Activated T-cell treated with anti-CD3 and anti-CD28 coated beads, Interleukin-2, amount 50 U/mL, for 48 hours (primary cell): ENCODE measurements around the gene ATP6V1B1.
A peak's percentile ranks its signal among the peaks of the same experiment; 100 is the strongest.

Experiments used
- DNase-seq, 2 experiments: peaks; one replicate each; pipeline ENCODE4 v3.0.0-alpha.2; 2020

ATP6V1B1 gene

GRCh38 chr2:70902067-70902442, 33.6 kb upstream of the ATP6V1B1 start:
- DNase-seq: no peak

- no peak for DNase-seq
Observed at GRCh38 chr2:70902579-70902978, 33.1 kb upstream of the ATP6V1B1 start.

GRCh38 chr2:70903171-70903570, 32.5 kb upstream of the ATP6V1B1 start:
- no peak for DNase-seq

- DNase-seq: no peak
Observed at GRCh38 chr2:70903641-70904340, 31.9 kb upstream of the ATP6V1B1 start.

- DNase-seq: no peak
Observed at GRCh38 chr2:70904371-70905216, 31.1 kb upstream of the ATP6V1B1 start.

- no peak for DNase-seq
Observed at GRCh38 chr2:70905443-70906421, 30.0 kb upstream of the ATP6V1B1 start.

- DNase-seq: no peak
Observed at GRCh38 chr2:70906439-70907005, 29.2 kb upstream of the ATP6V1B1 start.

- DNase-seq: no peak
Observed at GRCh38 chr2:70907130-70908057, 28.3 kb upstream of the ATP6V1B1 start.

GRCh38 chr2:70916291-70916690, 19.4 kb upstream of the ATP6V1B1 start:
- no peak for DNase-seq

GRCh38 chr2:70918016-70918415, 17.7 kb upstream of the ATP6V1B1 start:
- peak in 1 of 2 experiments; percentile 9 for DNase-seq

- DNase-seq: peak; percentile 88 to 92
Observed at GRCh38 chr2:70919672-70920366, 15.9 kb upstream of the ATP6V1B1 start.

GRCh38 chr2:70920367-70920715, 15.4 kb upstream of the ATP6V1B1 start:
- no peak for DNase-seq

GRCh38 chr2:70921031-70921430, 14.7 kb upstream of the ATP6V1B1 start:
- DNase-seq: no peak

- DNase-seq: no peak
Observed at GRCh38 chr2:70921839-70922234, 13.9 kb upstream of the ATP6V1B1 start.

GRCh38 chr2:70922235-70923234, 13.2 kb upstream of the ATP6V1B1 start:
- no peak for DNase-seq

- peak; percentile 34 to 44 for DNase-seq
Observed at GRCh38 chr2:70923378-70924015, 12.2 kb upstream of the ATP6V1B1 start.

- peak in 1 of 2 experiments; percentile 6 for DNase-seq
Observed at GRCh38 chr2:70926042-70926441, 9.7 kb upstream of the ATP6V1B1 start.

- no peak for DNase-seq
Observed at GRCh38 chr2:70927138-70927537, 8.6 kb upstream of the ATP6V1B1 start.

- peak in 1 of 2 experiments; percentile 5 for DNase-seq
Observed at GRCh38 chr2:70927641-70928040, 8.1 kb upstream of the ATP6V1B1 start.
